CD4-positive, alpha-beta T cell treated with Interleukin-6 at 100 ng/mL for 8 hours (primary cell): Measurements from ENCODE around the gene CFAP161.
"Not testable (repeated sequence)": the region's sequence is repeated elsewhere in the genome, so short reads cannot be mapped to it uniquely, and the experiment has no call there.

Experiments used
- DNase-seq: peaks from one replicate; pipeline ENCODE4 v3.0.0-alpha.2; 2020; ENCODE audit warnings: mixed read lengths, low spot score

CFAP161 gene

GRCh38 chr15:81107889-81108288 lies 26.2 kb upstream of the CFAP161 start:
- no peak for DNase-seq

DNA sequence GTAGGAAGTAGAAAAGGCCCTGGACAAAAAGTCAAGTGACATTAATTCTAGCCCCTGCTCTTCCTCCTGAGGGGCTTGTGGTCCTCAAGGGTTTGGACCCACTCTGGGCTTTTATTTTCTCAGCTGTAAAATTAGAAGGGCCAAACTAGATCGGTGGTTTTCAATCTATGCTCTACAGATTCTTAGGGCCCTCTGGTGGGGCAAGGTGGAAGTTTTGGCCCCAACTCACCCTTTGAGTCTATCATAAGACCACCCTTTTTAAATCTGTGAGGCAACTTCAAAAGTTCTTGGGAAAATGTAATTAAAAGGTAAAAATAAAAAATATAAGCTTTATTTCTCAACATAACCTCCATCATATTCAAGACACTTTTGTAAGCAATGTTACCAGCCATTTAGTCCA lies 25.6 kb upstream of the CFAP161 start:
- DNase-seq = no peak

DNA sequence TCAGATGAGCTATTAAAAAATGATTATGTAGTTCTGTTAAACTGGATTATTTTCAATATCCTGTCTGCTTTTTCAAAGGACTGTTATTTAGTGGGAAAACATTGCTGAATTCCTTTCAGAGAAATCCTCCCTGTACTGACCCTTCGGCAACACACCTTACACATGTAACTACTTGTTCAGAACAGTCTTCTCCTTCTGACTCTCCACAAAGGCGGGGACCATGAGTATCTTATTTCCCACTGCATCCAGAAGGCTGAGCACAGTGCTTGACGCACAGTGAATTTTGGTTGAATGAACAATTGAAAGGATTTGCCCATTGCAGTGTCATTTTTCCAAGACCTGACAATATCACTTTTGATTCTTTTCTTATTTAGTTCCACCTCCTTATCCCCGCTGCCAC lies 23.1 kb upstream of the CFAP161 start:
- DNase-seq = no peak

DNA sequence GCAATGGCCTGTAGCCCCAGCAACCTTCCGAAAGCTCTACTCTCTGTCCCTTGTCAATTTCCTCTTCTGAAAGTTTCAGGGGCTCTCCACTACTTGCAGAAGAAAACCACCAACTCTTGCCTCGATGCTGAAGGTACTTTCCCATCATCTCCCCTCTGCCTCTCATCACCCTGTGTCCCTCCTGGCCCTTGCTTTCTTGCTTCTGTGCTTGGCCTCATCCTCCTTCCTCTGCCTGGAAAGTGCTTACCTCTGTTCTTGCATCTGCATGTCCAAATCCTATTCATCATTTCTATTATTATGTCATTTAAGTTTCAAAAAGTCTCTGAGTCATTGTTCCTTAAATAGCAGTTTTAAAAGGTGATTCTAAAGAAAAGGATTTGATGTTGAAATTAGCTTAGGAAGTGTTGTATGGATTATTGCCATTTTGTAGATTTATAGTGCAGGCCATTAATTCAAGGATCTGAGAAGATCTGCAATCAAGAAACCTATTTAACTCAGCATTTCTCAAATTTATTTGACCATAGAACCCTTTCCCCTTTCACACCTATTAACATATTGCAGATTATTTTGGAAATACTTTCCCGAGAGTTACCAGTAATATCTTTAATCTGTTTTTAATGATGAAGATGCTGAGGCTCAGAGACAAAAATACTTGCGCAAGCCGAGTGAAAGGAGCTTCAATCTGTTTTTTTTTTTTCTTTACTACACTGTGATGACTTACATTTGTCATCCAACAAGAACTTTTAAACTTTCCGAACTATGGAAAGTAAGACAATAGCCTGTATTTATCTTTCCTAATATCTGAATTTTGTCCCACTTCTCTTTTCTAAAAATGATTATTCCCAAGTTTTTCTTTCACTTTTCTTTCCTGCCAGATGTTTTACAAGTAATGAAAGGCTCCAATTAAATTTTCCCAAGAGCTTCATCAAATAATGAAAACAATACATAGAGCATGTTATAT lies 22.3 kb upstream of the CFAP161 start:
- no peak for DNase-seq

- no peak for DNase-seq
Measured at GRCh38 chr15:81113204-81113657, 20.8 kb upstream of the CFAP161 start.

GRCh38 chr15:81113861-81114291 lies 20.2 kb upstream of the CFAP161 start:
- no peak for DNase-seq

DNA sequence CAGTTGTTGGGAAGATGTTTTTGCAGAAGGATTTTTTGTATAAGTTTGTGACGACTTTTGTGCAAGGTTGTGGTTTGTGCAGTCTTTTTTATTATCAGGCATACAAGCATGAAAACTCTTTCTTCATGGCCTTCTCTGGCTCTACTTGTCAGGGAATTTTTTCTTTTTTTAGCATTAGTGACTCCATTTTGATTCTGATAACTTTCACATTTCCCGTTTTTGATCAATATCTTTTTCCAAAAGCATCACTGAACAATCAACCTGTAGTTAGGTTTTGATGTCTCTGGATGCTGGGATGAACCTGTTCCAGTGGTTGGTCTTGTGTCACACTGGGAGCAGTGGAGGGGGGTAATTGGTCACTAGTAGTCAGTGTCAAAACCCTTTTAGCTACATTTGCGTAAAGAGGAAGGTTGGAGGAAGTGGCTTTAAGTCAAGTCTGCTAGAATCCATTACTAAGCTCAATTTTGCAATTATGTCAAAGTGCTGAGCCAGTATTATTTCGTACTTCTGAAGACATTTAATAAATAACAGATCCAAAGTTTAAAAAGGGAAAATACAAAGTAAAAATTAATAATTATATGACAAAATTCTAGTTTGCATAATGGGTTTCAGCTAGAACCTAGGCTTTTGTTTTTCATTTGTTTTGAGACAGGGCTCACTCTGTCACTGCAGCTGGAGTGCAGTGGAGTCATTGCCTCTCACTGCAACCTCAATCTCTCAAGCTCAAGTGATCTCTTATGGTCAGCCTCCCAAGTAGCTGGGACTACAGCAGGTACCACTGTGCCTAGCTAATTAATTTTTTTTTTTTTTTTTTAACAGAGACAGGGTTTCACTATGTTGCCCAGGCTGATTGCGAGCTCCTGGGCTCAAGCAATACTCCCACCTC lies 18.8 kb upstream of the CFAP161 start:
- no peak for DNase-seq

- DNase-seq = no peak
Measured at GRCh38 chr15:81117136-81117535, 16.9 kb upstream of the CFAP161 start.

- no peak for DNase-seq
Measured at GRCh38 chr15:81117581-81117980, 16.5 kb upstream of the CFAP161 start.

DNA sequence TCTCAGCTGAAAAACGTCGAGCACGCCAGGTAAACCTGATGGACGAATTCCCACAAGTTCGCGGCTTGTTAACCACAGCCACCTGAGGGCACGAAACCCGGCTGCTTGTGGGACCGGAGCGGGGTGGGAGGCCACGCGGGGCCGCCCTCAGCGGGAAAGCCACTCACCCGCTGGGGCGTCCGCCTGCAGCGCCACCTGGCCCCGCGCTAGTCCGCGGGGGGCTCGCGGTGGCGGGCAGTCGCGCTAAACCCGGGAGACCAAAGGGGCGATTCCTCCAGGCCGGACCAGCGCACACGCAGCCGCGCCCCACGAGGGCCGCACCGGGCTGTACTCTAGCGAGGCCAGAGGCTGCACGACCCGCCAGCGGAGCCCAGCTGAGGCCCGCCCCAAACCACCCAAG lies 15.7 kb upstream of the CFAP161 start:
- DNase-seq = no peak

GRCh38 chr15:81120069-81120468 lies 14.0 kb upstream of the CFAP161 start:
- DNase-seq = no peak

GRCh38 chr15:81126892-81127291 lies 7.2 kb upstream of the CFAP161 start:
- DNase-seq = no peak

DNA sequence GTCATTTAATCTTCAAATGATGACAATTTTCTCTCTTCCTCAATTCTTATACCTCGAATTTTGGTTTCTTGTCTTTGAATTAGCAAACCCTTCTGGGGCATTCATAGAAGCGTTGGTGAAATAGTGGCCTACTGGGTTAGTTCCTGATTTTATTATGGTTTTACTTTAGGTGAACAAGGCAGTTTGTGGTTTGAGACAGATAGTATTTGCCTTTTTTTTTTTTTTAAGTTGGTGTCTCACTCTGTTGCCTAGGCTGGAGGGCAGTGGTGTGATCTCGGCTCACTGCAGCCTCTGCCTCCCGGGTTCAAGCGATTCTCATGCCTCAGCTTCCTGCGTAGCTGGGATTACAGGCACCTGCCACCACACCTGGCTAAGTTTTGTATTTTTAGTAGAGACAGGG lies 7.4 kb downstream of the CFAP161 start:
- not testable (repeated sequence) for DNase-seq

- no peak for DNase-seq
Measured at GRCh38 chr15:81146006-81146405, 11.9 kb downstream of the CFAP161 start.

DNA sequence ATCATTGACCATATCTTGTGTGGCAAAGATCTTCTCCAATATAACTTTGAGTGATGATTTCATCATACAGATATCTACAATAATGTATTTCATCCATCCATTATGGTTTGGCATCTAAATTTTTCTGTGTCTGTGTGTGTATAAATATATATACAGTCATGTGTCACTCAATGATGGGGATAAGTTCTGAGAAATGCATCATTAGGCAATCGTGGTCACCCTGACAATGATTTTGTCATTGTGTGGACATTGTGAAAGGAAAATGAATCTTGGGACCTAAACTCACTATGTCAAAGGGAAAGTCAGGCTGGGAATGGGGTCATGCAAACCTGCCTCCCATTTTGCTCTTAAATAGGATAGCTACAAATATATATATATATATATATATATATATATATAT lies 12.4 kb downstream of the CFAP161 start:
- DNase-seq = no peak

GRCh38 chr15:81151389-81151788 lies 17.3 kb downstream of the CFAP161 start:
- DNase-seq = no peak

DNA sequence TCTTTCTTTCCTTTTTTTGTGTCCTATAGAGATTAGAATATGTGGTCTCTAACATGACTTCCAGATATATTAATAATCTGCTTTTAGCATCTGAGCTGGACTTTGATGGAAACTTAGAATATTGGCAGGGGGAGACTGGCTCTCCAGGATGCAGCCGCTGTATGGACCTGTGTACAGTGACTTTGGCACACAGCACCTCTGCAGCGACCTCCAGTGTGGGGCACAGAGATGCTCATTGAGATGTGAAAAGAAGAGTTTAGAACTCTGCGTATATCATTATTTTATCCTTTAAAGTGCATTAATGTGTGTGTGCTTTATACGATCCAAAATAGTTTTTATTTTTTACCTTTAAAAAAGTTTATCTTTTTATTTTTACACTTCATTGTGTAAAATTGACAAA lies 18.3 kb downstream of the CFAP161 start:
- DNase-seq = no peak

- DNase-seq = no peak
Measured at GRCh38 chr15:81152799-81153198, 18.7 kb downstream of the CFAP161 start.

GRCh38 chr15:81155375-81156218 lies 21.5 kb downstream of the CFAP161 start:
- DNase-seq = peak; percentile 12

GRCh38 chr15:81156324-81156723 lies 22.3 kb downstream of the CFAP161 start:
- DNase-seq = no peak

GRCh38 chr15:81157195-81157938 lies 23.3 kb downstream of the CFAP161 start:
- DNase-seq = no peak
